MCF 10A (cell line): ENCODE data around the gene HES6. TPM values are rescaled to one million over a fixed set of nuclear protein-coding genes. Genes with fewer than 3 reads are reported as not detected.

Experiments
- BruUV-seq: library from RNA; stranded (reverse); fragments of 400-500 nt; replicated peaks from 2 replicates; lab custom pipeline; 2021; lab: Mats Ljungman, UMichigan
- CTCF ChIA-PET: fragments of 300-600 bp; sonication (Branson Sonifier 250); formaldehyde crosslinking; extraction: SDS; loops from one replicate; lab custom pipeline; 2021; ENCODE audit warnings: antibody characterized with exemption, inconsistent platforms; lab: Yijun Ruan, JAX
- POLR2A ChIA-PET: fragments of 300-600, 350-650 bp; sonication (Branson Sonifier 250); formaldehyde crosslinking; extraction: SDS; loops from one replicate; lab custom pipeline; 2020; ENCODE audit warnings: antibody characterized with exemption, inconsistent platforms; lab: Yijun Ruan, JAX
- DNase-seq: peaks from one replicate; pipeline ENCODE4 v3.0.0-alpha.2; 2018; ENCODE audit not compliant: unreplicated experiment
- H3K27ac Mint-ChIP-seq: one replicate; pipeline ENCODE4 v1.8.0; 2022; ENCODE audit warnings: mild to moderate bottlenecking, low read depth, mixed read lengths; ENCODE audit not compliant: unreplicated experiment
- H3K27me3 Mint-ChIP-seq: one replicate; pipeline ENCODE4 v1.8.0; 2022; ENCODE audit warnings: mixed read lengths; ENCODE audit not compliant: insufficient read depth, unreplicated experiment
- H3K36me3 Mint-ChIP-seq: one replicate; pipeline ENCODE4 v1.8.0; 2022; ENCODE audit warnings: mild to moderate bottlenecking, moderate library complexity, mixed read lengths; ENCODE audit not compliant: insufficient read depth, unreplicated experiment
- H3K4me1 Mint-ChIP-seq: one replicate; pipeline ENCODE4 v1.8.0; 2022; ENCODE audit warnings: mixed read lengths; ENCODE audit not compliant: insufficient read depth, unreplicated experiment
- H3K4me3 Mint-ChIP-seq: one replicate; pipeline ENCODE4 v1.8.0; 2022; ENCODE audit warnings: mild to moderate bottlenecking, moderate library complexity, mixed read lengths; ENCODE audit not compliant: unreplicated experiment
- H3K9me3 Mint-ChIP-seq: one replicate; pipeline ENCODE4 v1.8.0; 2022; ENCODE audit warnings: mixed read lengths; ENCODE audit not compliant: unreplicated experiment
- intact Hi-C: fragments of 100-400 bp; cut with micrococcal nuclease; formaldehyde crosslinking; loops from 2 replicates; pipeline ENCODE4 v1.14.1; 2022
- total RNA-seq: library from RNA; stranded (reverse); gene quantifications from 2 replicates; pipeline ENCODE4 v1.2.3, GENCODE V29; 2022
- TF ChIP-seq, protein P1 (sequence below): fragments of 200-600 bp; IDR thresholded peaks from one replicate; pipeline ENCODE4 v1.8.0; 2022; ENCODE audit warnings: antibody characterized with exemption, mild to moderate bottlenecking; ENCODE audit not compliant: unreplicated experiment

The HES6 gene
- total RNA-seq, 1 experiment from 2014 or later = 19.7 TPM

DNA sequence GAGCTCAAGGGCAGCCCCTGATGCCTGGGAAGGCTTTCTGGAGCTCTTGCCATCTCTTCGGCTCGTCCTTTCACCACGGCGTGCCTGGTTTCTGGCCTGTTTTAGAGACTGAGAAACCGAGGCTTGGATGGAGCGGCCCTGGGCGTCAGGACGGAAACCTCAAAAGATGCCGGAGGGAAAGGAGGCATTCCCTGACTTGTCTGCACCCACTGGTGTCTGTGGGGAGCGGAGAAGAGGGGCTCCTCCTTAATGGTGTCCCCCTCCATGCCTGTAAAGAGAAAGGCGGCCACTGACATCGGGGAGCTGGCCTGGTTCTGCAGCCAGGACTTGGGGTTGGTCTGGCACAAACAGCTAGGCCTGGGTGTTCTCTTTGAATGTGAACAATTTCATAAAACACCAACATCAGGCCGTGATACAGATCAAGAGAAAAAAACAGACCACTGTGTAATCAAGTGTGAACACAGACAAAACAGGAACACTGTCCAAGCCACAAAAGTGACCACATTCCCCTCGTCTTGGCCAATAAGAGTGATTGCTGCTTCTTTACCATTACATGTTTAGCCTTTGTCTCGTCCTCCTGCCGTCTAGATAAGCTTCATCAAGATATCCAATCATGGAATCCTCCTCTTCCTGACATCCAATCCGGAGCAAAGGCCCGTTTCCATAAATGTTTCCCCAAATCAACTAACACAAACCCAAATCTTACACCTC, 35.7 kb downstream of the HES6 start:
- ChIA-PET POLR2A (interaction anchor here (0.6 to 4.0 kb wide), 14 partner anchors 9 to 388 kb away, joined by 3 to 22 read pairs (median 4); partner anchors contain the start of genes HES6 and SCLY), CTCF (interaction anchor here (0.6 kb wide), 1 partner anchor 375 kb away, joined by 3 read pairs; no protein-coding TSS in a partner anchor)
- DNase-seq = no peak
- Mint-ChIP-seq H3K9me3 (no peaks in the 10 kb centered on the region), H3K27ac (peak overlapping the region; percentile 44), H3K36me3 (peaks cover 13% of the 10 kb centered on the region), H3K4me1 (peaks cover 25% of the 10 kb centered on the region), H3K27me3 (no peaks in the 10 kb centered on the region), H3K4me3 (peak overlapping the region; percentile 84)
- intact Hi-C loops = no loop called here
- TSS peak; percentile 86 for BruUV-seq
- TF ChIP-seq, protein P1, sequence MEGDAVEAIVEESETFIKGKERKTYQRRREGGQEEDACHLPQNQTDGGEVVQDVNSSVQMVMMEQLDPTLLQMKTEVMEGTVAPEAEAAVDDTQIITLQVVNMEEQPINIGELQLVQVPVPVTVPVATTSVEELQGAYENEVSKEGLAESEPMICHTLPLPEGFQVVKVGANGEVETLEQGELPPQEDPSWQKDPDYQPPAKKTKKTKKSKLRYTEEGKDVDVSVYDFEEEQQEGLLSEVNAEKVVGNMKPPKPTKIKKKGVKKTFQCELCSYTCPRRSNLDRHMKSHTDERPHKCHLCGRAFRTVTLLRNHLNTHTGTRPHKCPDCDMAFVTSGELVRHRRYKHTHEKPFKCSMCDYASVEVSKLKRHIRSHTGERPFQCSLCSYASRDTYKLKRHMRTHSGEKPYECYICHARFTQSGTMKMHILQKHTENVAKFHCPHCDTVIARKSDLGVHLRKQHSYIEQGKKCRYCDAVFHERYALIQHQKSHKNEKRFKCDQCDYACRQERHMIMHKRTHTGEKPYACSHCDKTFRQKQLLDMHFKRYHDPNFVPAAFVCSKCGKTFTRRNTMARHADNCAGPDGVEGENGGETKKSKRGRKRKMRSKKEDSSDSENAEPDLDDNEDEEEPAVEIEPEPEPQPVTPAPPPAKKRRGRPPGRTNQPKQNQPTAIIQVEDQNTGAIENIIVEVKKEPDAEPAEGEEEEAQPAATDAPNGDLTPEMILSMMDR = no peak

DNA sequence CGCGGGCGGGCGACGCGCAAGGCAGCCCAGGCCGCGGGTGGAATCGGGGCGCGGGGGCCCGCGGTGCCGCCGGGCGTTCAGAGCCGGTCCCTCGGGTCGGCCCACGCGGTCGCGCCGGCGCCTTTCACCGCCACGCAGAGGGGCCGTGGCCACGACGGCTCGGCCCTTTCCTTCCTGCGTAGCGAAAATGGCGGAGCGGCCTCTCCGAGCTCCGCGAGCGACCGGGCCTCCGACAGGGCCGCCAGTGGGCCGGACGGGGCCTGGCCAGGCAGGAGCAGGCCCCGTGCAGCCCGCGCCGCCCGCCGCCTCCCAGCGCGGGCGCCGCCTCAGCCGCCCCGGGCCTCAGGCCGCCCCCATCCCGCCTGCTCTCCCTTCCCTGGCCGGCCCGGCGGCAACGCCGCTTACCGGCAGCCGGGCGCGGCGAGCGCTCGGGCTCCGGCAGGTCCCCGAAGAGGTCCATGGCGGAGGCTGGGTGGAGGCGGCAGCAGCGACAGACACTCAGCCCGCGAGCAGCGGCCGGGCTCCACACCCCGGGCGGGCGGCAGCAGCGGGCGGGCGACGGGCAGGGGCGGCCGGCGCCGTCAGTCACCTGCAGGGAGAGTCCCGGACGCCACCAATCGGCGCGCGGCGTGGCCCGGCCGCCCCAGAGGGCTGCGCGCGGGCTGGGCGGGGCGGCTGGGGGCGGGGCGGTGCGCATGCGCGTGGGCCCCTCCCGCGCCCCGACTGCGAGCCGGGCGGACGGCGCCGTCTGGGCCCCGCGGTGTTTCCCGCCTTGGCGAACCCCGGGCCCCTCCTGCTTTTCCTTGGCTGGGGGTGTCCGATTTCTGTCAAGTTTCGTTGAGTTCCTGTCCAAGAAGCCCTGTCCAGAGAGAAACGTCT, 36.5 kb downstream of the HES6 start, which contains the start of gene ILKAP:
Gene ILKAP (minus strand): TSS at position 602 of the 879 bp plus-strand sequence. CDS start 142 bp downstream, at position 460.
- peaks cover 13% of the 10 kb centered on the region for H3K36me3 Mint-ChIP-seq
- peak within 1 kb of the TSS; percentile 89 for H3K27ac Mint-ChIP-seq
- peaks cover 29% of the 10 kb centered on the region for H3K4me1 Mint-ChIP-seq
- no peaks in the 10 kb centered on the region for H3K27me3 Mint-ChIP-seq
- DNase-seq = peak; percentile 82
- TF ChIP-seq, protein P1 = no peak
- intact Hi-C loops = no loop called here
- BruUV-seq = no TSS peak
- no peaks in the 10 kb centered on the region for H3K9me3 Mint-ChIP-seq
- CTCF ChIA-PET = interaction anchor here (0.7 kb wide), 1 partner anchor 102 kb away, joined by 3 read pairs; no protein-coding TSS in a partner anchor
- POLR2A ChIA-PET = interaction anchor here (0.6 to 4.0 kb wide), 25 partner anchors 10 to 387 kb away, joined by 3 to 22 read pairs (median 6); partner anchors contain the start of genes HES6, PER2 and SCLY
- H3K4me3 Mint-ChIP-seq = peak within 1 kb of the TSS; percentile 84

DNA sequence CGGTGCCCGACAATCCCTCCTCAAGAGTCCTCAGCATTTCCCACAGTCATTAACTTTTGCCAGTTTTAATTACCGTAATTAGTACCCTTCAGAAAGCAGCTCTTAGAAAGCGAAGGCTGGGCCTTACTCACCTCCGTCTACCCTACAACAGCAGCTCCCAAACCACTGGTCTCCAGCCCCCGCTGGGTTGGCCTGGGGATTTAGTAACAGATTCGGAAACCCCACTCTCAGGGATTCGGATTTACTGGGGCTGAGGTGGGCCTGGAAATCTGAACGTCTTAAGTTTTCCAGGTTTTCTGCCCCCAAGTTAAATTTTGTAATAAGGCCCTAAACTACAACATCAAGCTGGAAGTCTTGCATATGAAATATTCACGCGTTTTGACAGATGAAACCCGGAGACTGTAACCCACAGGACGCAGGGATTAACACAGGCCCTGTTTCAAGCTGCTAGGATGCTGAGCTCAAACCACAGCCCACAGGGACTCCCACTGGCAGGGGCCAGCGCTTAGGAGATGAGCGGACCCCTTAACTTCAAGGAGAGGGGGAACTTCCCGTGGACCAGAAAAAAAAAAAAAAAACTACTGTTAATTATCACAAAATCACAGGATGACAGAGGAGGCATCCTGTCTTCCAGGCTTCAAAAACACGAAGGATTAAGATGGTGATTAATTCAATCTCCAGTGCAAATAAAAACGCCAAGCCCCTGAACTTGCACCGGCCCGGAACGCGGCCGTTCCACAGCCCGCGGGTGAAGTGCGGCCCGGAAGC, 37.3 kb downstream of the HES6 start:
- peak; percentile 18 for DNase-seq
- Mint-ChIP-seq H3K27me3 (no peaks in the 10 kb centered on the region), H3K4me3 (peak overlapping the region; percentile 84), H3K36me3 (peaks cover 13% of the 10 kb centered on the region), H3K27ac (peak overlapping the region; percentile 89), H3K9me3 (no peaks in the 10 kb centered on the region), H3K4me1 (peaks cover 29% of the 10 kb centered on the region)
- BruUV-seq = TSS peak; percentile 39
- POLR2A ChIA-PET = interaction anchor here (0.6 to 4.0 kb wide), 22 partner anchors 12 to 336 kb away, joined by 3 to 22 read pairs (median 6); partner anchors contain the start of genes HES6, PER2 and SCLY
- TF ChIP-seq, protein P1 = no peak
- intact Hi-C loops = no loop called here
- CTCF ChIA-PET = interaction anchor here (0.7 to 1.3 kb wide), 3 partner anchors 103 to 344 kb away, joined by 3 to 5 read pairs (median 3); no protein-coding TSS in a partner anchor
